Endothelial cell of umbilical vein (primary cell): ENCODE data around the gene LRRC71. TPM values are rescaled to one million over a fixed set of nuclear protein-coding genes. Genes with fewer than 3 reads are reported as not detected.

Source experiments
- BruUV-seq: library from RNA; stranded (reverse); fragments of 400-500 nt; replicated peaks from 2 replicates; lab custom pipeline; 2021; lab: Mats Ljungman, UMichigan
- CTCF ChIA-PET: fragments of 300-600, 350-600 bp; sonication (Branson Sonifier 250); formaldehyde crosslinking; loops from one replicate; lab custom pipeline; 2021; ENCODE audit warnings: antibody characterized with exemption, inconsistent platforms; lab: Charles Lee
- POLR2A ChIA-PET: fragments of 300-600, 350-600 bp; sonication (Branson Sonifier 250); formaldehyde crosslinking; loops from one replicate; lab custom pipeline; 2021; ENCODE audit warnings: antibody characterized with exemption, inconsistent platforms; lab: Charles Lee
- DNase-seq: peaks from one replicate; pipeline ENCODE4 v3.0.0-alpha.2; 2011; ENCODE audit warnings: low read depth, low spot score
- FAIRE-seq: peaks from 2 replicates; lab custom pipeline; 2011; peaks lifted over from hg19 to GRCh38; lab: Jason Lieb, UNC
- H2AFZ ChIP-seq: 2 replicates; pipeline ENCODE4 v1.6.0; 2012; ENCODE audit warnings: low read depth, low read length, control low read depth, inconsistent platforms
- H3K27ac ChIP-seq: 2 replicates; pipeline ENCODE4 v1.5.1; 2011; ENCODE audit warnings: low read depth, mild to moderate bottlenecking, control low read depth, low read length, moderate library complexity; ENCODE audit not compliant: insufficient read depth
- H3K27me3 ChIP-seq, 2 experiments: 2 replicates each; pipeline versions ENCODE4 v1.6.0 to v1.6.1; 2011; ENCODE audit warnings: low read length in 2 of 2, mixed read lengths in 1 of 2; ENCODE audit not compliant: control insufficient read depth in 2 of 2, insufficient read depth in 2 of 2
- H3K36me3 ChIP-seq, 2 experiments: 2 replicates in 1 of 2; 3 replicates in 1 of 2; pipeline ENCODE4 v1.5.1; 2011; ENCODE audit warnings: low read length in 2 of 2, mild to moderate bottlenecking in 1 of 2, moderate library complexity in 1 of 2; ENCODE audit not compliant: control insufficient read depth in 2 of 2, insufficient read depth in 2 of 2; ENCODE audit errors: extremely low read depth in 1 of 2
- H3K4me1 ChIP-seq: 3 replicates; pipeline ENCODE4 v1.5.1; 2011; ENCODE audit warnings: mild to moderate bottlenecking, low read length; ENCODE audit not compliant: control insufficient read depth, insufficient read depth; ENCODE audit errors: extremely low read depth
- H3K4me2 ChIP-seq: 2 replicates; pipeline ENCODE4 v1.6.1; 2011; ENCODE audit warnings: low read length, control low read depth, mixed read lengths; ENCODE audit not compliant: insufficient read depth
- H3K4me3 ChIP-seq, 3 experiments: fragments of 200-600 bp in 1 of 3; sonication (generic), shearing (Covaris generic) in 1 of 3; replicated peaks in 1 of 3; 2 replicates each; pipeline ENCODE4 v1.5.1; 2011 to 2016; ENCODE audit warnings: control low read depth in 3 of 3, low read length in 3 of 3, mild to moderate bottlenecking in 2 of 3, inconsistent platforms in 1 of 3, low read depth in 1 of 3, moderate library complexity in 1 of 3; ENCODE audit not compliant: insufficient read depth in 1 of 3
- H3K79me2 ChIP-seq: 2 replicates; pipeline ENCODE4 v1.6.0; 2012; ENCODE audit warnings: low read length, inconsistent platforms; ENCODE audit not compliant: control insufficient read depth, insufficient read depth
- H3K9ac ChIP-seq: replicated peaks from 2 replicates; pipeline ENCODE3; 2011; ENCODE audit warnings: low read length, control low read depth; ENCODE audit not compliant: insufficient read depth; ENCODE audit errors: extremely low read depth
- H3K9me1 ChIP-seq: replicated peaks from 3 replicates; pipeline ENCODE4 v1.6.0; 2011; ENCODE audit warnings: mild to moderate bottlenecking, low read length; ENCODE audit not compliant: control insufficient read depth, insufficient read depth; ENCODE audit errors: extremely low read depth
- H3K9me3 ChIP-seq: replicated peaks from 2 replicates; pipeline ENCODE4 v1.5.1; 2012; ENCODE audit warnings: low read length, inconsistent platforms; ENCODE audit not compliant: control insufficient read depth, insufficient read depth
- H4K20me1 ChIP-seq: replicated peaks from 2 replicates; pipeline ENCODE3; 2011; ENCODE audit warnings: mild to moderate bottlenecking, low read length; ENCODE audit not compliant: control insufficient read depth, insufficient read depth; ENCODE audit errors: extremely low read depth
- EZH2 ChIP-seq: IDR thresholded peaks from 2 replicates; pipeline ENCODE4 v1.6.1; 2012; ENCODE audit warnings: borderline replicate concordance, low read depth, mild to moderate bottlenecking, moderate library complexity, low read length, inconsistent platforms; ENCODE audit not compliant: severe bottlenecking
- FOS ChIP-seq: IDR thresholded peaks from 2 replicates; pipeline ENCODE4 v1.6.1; 2011; ENCODE audit warnings: mild to moderate bottlenecking, low read length, moderate library complexity, borderline replicate concordance; ENCODE audit not compliant: insufficient read depth
- GATA2 ChIP-seq: IDR thresholded peaks from 2 replicates; pipeline ENCODE4 v1.7.0; 2011; ENCODE audit warnings: low read depth, mild to moderate bottlenecking, moderate library complexity, mixed read lengths, low read length; ENCODE audit not compliant: insufficient read length, insufficient read depth
- JUN ChIP-seq: IDR thresholded peaks from 2 replicates; pipeline ENCODE4 v1.6.1; 2011; ENCODE audit warnings: borderline replicate concordance, low read depth; ENCODE audit not compliant: insufficient read length, insufficient read depth
- MYC ChIP-seq: IDR thresholded peaks from one replicate; pipeline ENCODE4 v1.6.1; 2011; ENCODE audit warnings: mild to moderate bottlenecking, low read depth, low read length
- POLR2A ChIP-seq: IDR thresholded peaks from 2 replicates; pipeline ENCODE4 v1.6.1; 2012; ENCODE audit warnings: low read depth, mild to moderate bottlenecking, control low read depth, low read length
- POLR2AphosphoS5 ChIP-seq: IDR thresholded peaks from 2 replicates; pipeline ENCODE4 v1.6.1; 2012; ENCODE audit warnings: low read depth, mild to moderate bottlenecking, control low read depth, low read length, moderate library complexity; ENCODE audit not compliant: insufficient read depth
- dilution Hi-C: fragments of 300-500 bp; cut with MboI; formaldehyde crosslinking; loops from one replicate; pipeline ENCODE4 v1.15.0; 2019; ENCODE audit warnings: low sequenced_read_pairs; ENCODE audit not compliant: extremely low pct_ligation_motif_present
- intact Hi-C: fragments of 100-400 bp; cut with micrococcal nuclease; formaldehyde crosslinking; loops from one replicate; pipeline ENCODE4 v1.10.0; 2022
- polyA plus RNA-seq, 4 experiments: library from polyadenylated mRNA; depleted of rRNA in 3 of 4; stranded (reverse) in 3 of 4; unstranded in 1 of 4; fragments of >200 nt; gene quantifications; 2 replicates each; pipeline versions ENCODE4 v1.2.1 to v1.2.3, GENCODE V29; 2011 to 2012; ENCODE audit warnings: missing spikeins in 1 of 4
- total RNA-seq: library from RNA; stranded (reverse); gene quantifications from 2 replicates; pipeline ENCODE4 v1.2.3, GENCODE V29; 2021
- TF ChIP-seq, protein P1 (sequence below), 2 donors: IDR thresholded peaks; 1 replicate in 1 of 2; 2 replicates in 1 of 2; pipeline ENCODE4 v1.5.1; 2011; ENCODE audit warnings: low read length in 2 of 2, mild to moderate bottlenecking in 2 of 2, moderate library complexity in 2 of 2, control low read depth in 1 of 2, inconsistent platforms in 1 of 2, low read depth in 1 of 2; ENCODE audit not compliant: insufficient read depth in 1 of 2; ENCODE audit errors: extremely low read depth in 1 of 2
- TF ChIP-seq, protein P2 (sequence below): IDR thresholded peaks from 2 replicates; pipeline ENCODE4 v1.6.1; 2011; ENCODE audit not compliant: insufficient read depth, insufficient read length

LRRC71 gene
- total and polyA plus RNA-seq, 2 donors (not counting 3 experiments of a cell fraction or from before 2014, with no cell fraction given): 0.35 to 0.66 TPM

DNA sequence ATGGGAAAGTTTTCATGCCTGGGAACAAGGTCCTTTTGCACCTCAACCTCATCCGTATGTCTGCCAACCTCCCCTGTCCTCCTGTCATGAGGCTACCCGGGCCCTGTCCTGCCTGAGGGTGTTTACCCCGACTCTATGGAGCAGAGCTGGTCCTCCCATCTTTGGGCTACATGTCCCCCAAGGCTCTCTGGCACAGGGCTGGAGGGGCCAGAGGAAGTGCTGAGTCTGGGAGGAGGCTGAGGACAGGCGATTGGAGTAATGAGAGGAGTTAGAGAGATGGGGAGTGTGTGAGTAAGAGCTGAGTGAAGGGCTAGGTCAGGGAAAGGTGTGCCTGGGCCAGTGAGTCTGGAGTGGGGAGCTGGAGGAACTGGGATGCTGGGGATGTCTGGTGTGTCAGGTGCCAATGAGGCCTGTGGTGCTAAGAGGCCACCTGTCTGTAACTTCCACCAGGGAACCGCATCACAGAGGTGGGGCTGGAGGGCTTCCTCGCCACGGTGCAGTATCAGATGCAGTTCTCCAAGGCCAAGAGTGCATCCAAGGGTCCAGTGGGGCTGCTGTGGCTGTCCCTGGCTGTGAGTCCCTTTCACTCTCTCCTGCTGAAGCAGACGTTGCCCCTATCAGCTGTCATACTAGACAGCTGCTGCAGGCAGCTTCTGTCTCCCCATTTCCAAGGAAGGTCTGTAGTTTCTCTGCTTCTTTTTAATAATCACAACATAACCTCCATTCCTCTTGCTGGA, 11.7 kb downstream of the LRRC71 start:
- Histone ChIP-seq H2AFZ (no peak overlapping the region), H3K4me2 (no peak overlapping the region), H3K36me3 (peaks cover 0 to 2% of the 10 kb centered on the region in 2 experiments), H3K27ac (no peak overlapping the region), H3K79me2 (no peaks in the 10 kb centered on the region), H3K9ac (no peak overlapping the region), H3K27me3 (peaks cover 0 to under 1% of the 10 kb centered on the region in 2 experiments), H3K4me1 (peaks cover 2% of the 10 kb centered on the region), H3K9me3 (no peaks in the 10 kb centered on the region), H4K20me1 (no peaks in the 10 kb centered on the region), H3K9me1 (no peaks in the 10 kb centered on the region), H3K4me3 (no peak overlapping the region)
- dilution Hi-C loops (no loop called here), intact Hi-C loops (no loop called here)
- TF ChIP-seq FOS (no peak), POLR2AphosphoS5 (no peak), JUN (no peak), MYC (no peak), POLR2A (no peak), EZH2 (no peak), GATA2 (no peak)
- TF ChIP-seq, protein P1, sequence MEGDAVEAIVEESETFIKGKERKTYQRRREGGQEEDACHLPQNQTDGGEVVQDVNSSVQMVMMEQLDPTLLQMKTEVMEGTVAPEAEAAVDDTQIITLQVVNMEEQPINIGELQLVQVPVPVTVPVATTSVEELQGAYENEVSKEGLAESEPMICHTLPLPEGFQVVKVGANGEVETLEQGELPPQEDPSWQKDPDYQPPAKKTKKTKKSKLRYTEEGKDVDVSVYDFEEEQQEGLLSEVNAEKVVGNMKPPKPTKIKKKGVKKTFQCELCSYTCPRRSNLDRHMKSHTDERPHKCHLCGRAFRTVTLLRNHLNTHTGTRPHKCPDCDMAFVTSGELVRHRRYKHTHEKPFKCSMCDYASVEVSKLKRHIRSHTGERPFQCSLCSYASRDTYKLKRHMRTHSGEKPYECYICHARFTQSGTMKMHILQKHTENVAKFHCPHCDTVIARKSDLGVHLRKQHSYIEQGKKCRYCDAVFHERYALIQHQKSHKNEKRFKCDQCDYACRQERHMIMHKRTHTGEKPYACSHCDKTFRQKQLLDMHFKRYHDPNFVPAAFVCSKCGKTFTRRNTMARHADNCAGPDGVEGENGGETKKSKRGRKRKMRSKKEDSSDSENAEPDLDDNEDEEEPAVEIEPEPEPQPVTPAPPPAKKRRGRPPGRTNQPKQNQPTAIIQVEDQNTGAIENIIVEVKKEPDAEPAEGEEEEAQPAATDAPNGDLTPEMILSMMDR (IDR thresholded peaks at IDR 0.05; ENCODE audit: extremely low read depth in 1 of 2, insufficient read depth in 1 of 2, low read depth in 1 of 2, low read length in 2 of 2): no peak
- TF ChIP-seq, protein P2, sequence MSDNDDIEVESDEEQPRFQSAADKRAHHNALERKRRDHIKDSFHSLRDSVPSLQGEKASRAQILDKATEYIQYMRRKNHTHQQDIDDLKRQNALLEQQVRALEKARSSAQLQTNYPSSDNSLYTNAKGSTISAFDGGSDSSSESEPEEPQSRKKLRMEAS: no peak
- CTCF ChIA-PET: interaction anchor here (0.9 to 2.7 kb wide), 4 partner anchors 38 to 142 kb away, joined by 3 to 10 read pairs (median 6); no protein-coding TSS in a partner anchor
- FAIRE-seq (no peak), DNase-seq (no peak)
- no TSS peak for BruUV-seq
- POLR2A ChIA-PET: no interaction called here
